ENCODE data around the gene UGGT1. TPM values are rescaled to one million over a fixed set of nuclear protein-coding genes. Genes with fewer than 3 reads are reported as not detected.

Gene UGGT1
- polyA plus RNA-seq, 1 donor (not counting 4 experiments of a cell fraction or from before 2014, with no cell fraction given): 26.7 TPM

DNA sequence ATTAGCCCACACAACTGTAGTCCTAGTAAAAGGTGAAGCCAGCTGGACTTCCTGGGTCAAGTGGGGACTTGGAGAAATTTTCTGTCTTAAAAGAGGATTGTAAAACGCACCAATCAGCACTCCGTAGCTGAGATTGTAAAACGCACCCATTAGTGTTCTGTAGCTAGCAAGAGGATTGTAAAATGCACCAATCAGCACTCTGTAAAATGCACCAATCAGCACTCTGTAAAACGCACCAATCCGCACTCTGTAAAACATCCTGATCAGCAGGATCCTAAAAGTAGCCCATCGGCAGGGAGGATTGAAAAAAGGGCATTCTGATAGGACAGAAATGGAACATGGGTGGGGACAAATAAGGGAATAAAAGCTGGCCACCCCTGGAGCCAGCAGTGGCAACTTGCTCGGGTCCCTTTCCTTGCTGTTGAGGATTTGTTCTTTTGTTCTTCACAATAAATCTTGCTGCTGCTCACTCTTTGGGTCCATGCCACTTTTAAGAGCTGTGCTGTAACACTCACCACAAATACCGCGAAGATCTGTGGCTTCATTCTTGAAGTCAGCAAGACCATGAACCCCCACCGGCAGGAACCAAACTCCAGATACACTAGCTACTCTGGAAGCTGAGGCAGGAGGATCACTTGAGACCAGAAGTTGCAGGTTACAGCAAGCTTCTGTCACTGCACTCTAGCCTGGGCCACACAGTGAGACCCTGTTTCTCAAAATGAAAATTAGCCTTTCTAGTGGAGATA lies 125.1 kb downstream of the UGGT1 start:
- Histone ChIP-seq H3K27me3 (ENCODE audit: control insufficient read depth, extremely low read depth, insufficient read depth, low read length) (no peaks in the 10 kb centered on the region), H3K36me3 (ENCODE audit: control insufficient read depth in 2 of 2, extremely low read depth in 1 of 2, insufficient read depth in 2 of 2, low read length in 2 of 2) (no peaks in the 10 kb centered on the region), H3K9me3 (ENCODE audit: control insufficient read depth, low read depth, low read length) (no peaks in the 10 kb centered on the region), H3K9me1 (ENCODE audit: control insufficient read depth, extremely low read depth, insufficient read depth, low read length) (no peaks in the 10 kb centered on the region), H3K79me2 (ENCODE audit: control insufficient read depth, insufficient read depth, low read length) (no peaks in the 10 kb centered on the region), H4K20me1 (ENCODE audit: control insufficient read depth, extremely low read depth, insufficient read depth, low read length) (no peaks in the 10 kb centered on the region), H3K27ac (ENCODE audit: control insufficient read depth, insufficient read depth, low read length) (no peak overlapping the region), H2AFZ (ENCODE audit: control insufficient read depth, low read length) (no peak overlapping the region), H3K4me3 (ENCODE audit: control insufficient read depth in 2 of 3, extremely low read depth in 1 of 3, insufficient read depth in 2 of 3, low read depth in 1 of 3, low read length in 3 of 3) (no peak overlapping the region), H3K9ac (ENCODE audit: control insufficient read depth, extremely low read depth, insufficient read depth, low read length) (no peak overlapping the region), H3K4me1 (ENCODE audit: control insufficient read depth, extremely low read depth, insufficient read depth, low read length) (no peaks in the 10 kb centered on the region), H3K4me2 (ENCODE audit: control insufficient read depth, extremely low read depth, insufficient read depth, low read depth, low read length) (no peak overlapping the region)
- dilution Hi-C loops (cut with MboI; ENCODE audit: extremely low pct_ligation_motif_present, low sequenced_read_pairs): no loop called here
- TF ChIP-seq EZH2 (IDR thresholded peaks at IDR 0.05; ENCODE audit: low read length): no peak
- TF ChIP-seq, protein P1, sequence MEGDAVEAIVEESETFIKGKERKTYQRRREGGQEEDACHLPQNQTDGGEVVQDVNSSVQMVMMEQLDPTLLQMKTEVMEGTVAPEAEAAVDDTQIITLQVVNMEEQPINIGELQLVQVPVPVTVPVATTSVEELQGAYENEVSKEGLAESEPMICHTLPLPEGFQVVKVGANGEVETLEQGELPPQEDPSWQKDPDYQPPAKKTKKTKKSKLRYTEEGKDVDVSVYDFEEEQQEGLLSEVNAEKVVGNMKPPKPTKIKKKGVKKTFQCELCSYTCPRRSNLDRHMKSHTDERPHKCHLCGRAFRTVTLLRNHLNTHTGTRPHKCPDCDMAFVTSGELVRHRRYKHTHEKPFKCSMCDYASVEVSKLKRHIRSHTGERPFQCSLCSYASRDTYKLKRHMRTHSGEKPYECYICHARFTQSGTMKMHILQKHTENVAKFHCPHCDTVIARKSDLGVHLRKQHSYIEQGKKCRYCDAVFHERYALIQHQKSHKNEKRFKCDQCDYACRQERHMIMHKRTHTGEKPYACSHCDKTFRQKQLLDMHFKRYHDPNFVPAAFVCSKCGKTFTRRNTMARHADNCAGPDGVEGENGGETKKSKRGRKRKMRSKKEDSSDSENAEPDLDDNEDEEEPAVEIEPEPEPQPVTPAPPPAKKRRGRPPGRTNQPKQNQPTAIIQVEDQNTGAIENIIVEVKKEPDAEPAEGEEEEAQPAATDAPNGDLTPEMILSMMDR (optimal IDR thresholded peaks at IDR 0.05 in 1 of 3, IDR thresholded peaks at IDR 0.05 in 1 of 3, conservative IDR thresholded peaks at IDR 0.05 in 1 of 3; ENCODE audit: extremely low read depth in 1 of 3, insufficient read depth in 2 of 3, low read length in 3 of 3): no peak
- DNase-seq (ENCODE audit: low read depth, low spot score): no peak
- FAIRE-seq: no peak

DNA sequence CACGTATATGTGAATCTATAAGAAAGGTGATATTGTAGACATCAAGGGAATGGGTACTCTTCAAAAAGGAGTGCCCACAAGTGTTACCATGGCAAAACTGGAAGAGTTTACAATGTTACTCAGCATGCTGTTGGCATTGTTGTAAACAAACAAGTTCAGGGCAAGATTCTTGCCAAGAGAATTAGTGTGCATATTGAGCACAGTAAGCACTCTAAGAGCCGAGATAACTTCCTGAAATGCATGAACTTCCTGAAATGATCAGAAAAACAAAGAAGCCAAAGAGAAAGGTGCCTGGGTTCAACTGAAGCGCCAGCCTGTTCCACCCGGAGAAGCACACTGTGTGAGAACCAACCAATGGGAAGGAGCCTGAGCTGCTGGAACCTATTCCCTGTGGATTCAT lies 126.7 kb downstream of the UGGT1 start:
- Histone ChIP-seq H3K9ac (ENCODE audit: control insufficient read depth, extremely low read depth, insufficient read depth, low read length) (no peak overlapping the region), H2AFZ (ENCODE audit: control insufficient read depth, low read length) (no peak overlapping the region), H3K27ac (ENCODE audit: control insufficient read depth, insufficient read depth, low read length) (no peak overlapping the region), H3K9me3 (ENCODE audit: control insufficient read depth, low read depth, low read length) (no peaks in the 10 kb centered on the region), H3K27me3 (ENCODE audit: control insufficient read depth, extremely low read depth, insufficient read depth, low read length) (no peaks in the 10 kb centered on the region), H3K4me3 (ENCODE audit: control insufficient read depth in 2 of 3, extremely low read depth in 1 of 3, insufficient read depth in 2 of 3, low read depth in 1 of 3, low read length in 3 of 3) (no peak overlapping the region), H3K79me2 (ENCODE audit: control insufficient read depth, insufficient read depth, low read length) (no peaks in the 10 kb centered on the region), H4K20me1 (ENCODE audit: control insufficient read depth, extremely low read depth, insufficient read depth, low read length) (no peaks in the 10 kb centered on the region), H3K4me2 (ENCODE audit: control insufficient read depth, extremely low read depth, insufficient read depth, low read depth, low read length) (no peak overlapping the region), H3K9me1 (ENCODE audit: control insufficient read depth, extremely low read depth, insufficient read depth, low read length) (no peaks in the 10 kb centered on the region), H3K4me1 (ENCODE audit: control insufficient read depth, extremely low read depth, insufficient read depth, low read length) (no peaks in the 10 kb centered on the region), H3K36me3 (ENCODE audit: control insufficient read depth in 2 of 2, extremely low read depth in 1 of 2, insufficient read depth in 2 of 2, low read length in 2 of 2) (no peaks in the 10 kb centered on the region)
- TF ChIP-seq, protein P1 (optimal IDR thresholded peaks at IDR 0.05 in 1 of 3, IDR thresholded peaks at IDR 0.05 in 1 of 3, conservative IDR thresholded peaks at IDR 0.05 in 1 of 3; ENCODE audit: extremely low read depth in 1 of 3, insufficient read depth in 2 of 3, low read length in 3 of 3): no peak
- TF ChIP-seq EZH2 (IDR thresholded peaks at IDR 0.05; ENCODE audit: low read length): no peak
- DNase-seq (ENCODE audit: low read depth, low spot score): no peak
- dilution Hi-C loops (cut with MboI; ENCODE audit: extremely low pct_ligation_motif_present, low sequenced_read_pairs): no loop called here
- FAIRE-seq: no peak

All from keratinocyte (primary cell).